GM23338 (cell line): ENCODE data around the gene CDC27.

Experiments
- CREB1 ChIP-seq: fragments of 250-450 bp; sonication (Bioruptor Pico); IDR thresholded peaks from 2 replicates; pipeline ENCODE4 v1.5.0; 2020; ENCODE audit warnings: low read depth, mild to moderate bottlenecking, moderate library complexity
- CTCF ChIP-seq, 2 experiments: fragments of 200-600 bp in 1 of 2; sonication (generic) in 1 of 2; conservative IDR thresholded peaks; 2 replicates each; pipeline versions ENCODE4 v1.5.1 to v1.6.1; 2016 to 2017; ENCODE audit warnings: antibody characterized with exemption in 2 of 2, low read depth in 2 of 2, mild to moderate bottlenecking in 2 of 2, moderate library complexity in 1 of 2
- ETS1 ChIP-seq: IDR thresholded peaks from 2 replicates; pipeline ENCODE4 v1.6.1; 2016; ENCODE audit warnings: antibody characterized with exemption
- EZH2 ChIP-seq: fragments of 200-600 bp; sonication (generic); IDR thresholded peaks from one replicate; pipeline ENCODE4 v1.8.0; 2017; ENCODE audit warnings: antibody characterized with exemption, mild to moderate bottlenecking, low read depth; ENCODE audit not compliant: unreplicated experiment
- EZH2phosphoT487 ChIP-seq: fragments of 200-600 bp; sonication (generic); IDR thresholded peaks from one replicate; pipeline ENCODE4 v1.8.1; 2018; ENCODE audit warnings: antibody characterized with exemption; ENCODE audit not compliant: unreplicated experiment
- JUNB ChIP-seq: IDR thresholded peaks from one replicate; pipeline ENCODE4 v1.6.1; 2016; ENCODE audit warnings: antibody characterized with exemption; ENCODE audit not compliant: unreplicated experiment
- NANOG ChIP-seq: IDR thresholded peaks from 2 replicates; pipeline ENCODE4 v1.6.1; 2016; ENCODE audit warnings: antibody characterized with exemption, borderline replicate concordance
- POLR2AphosphoS5 ChIP-seq: IDR thresholded peaks from 2 replicates; pipeline ENCODE4 v1.6.1; 2016; ENCODE audit warnings: antibody characterized with exemption, low read depth
- REST ChIP-seq: IDR thresholded peaks from one replicate; pipeline ENCODE4 v1.6.1; 2018; ENCODE audit warnings: antibody characterized with exemption; ENCODE audit not compliant: unreplicated experiment
- STAT1 ChIP-seq: IDR thresholded peaks from one replicate; pipeline ENCODE4 v1.6.1; 2016; ENCODE audit warnings: antibody characterized with exemption; ENCODE audit not compliant: unreplicated experiment
- ZNF114 ChIP-seq: fragments of 250-450 bp; sonication (Bioruptor Pico); IDR thresholded peaks from 2 replicates; pipeline ENCODE4 v1.5.0; 2020; ENCODE audit warnings: mild to moderate bottlenecking, moderate library complexity
- ZNF462 ChIP-seq: fragments of 250-450 bp; sonication (Bioruptor Pico); IDR thresholded peaks from 2 replicates; pipeline ENCODE4 v1.5.0; 2020; ENCODE audit warnings: mild to moderate bottlenecking, moderate library complexity

GRCh38 chr17:47078801-47079200 lies 110.3 kb downstream of the CDC27 start:
- no peak for TF ChIP-seq CREB1 (CRISPR knock-in tag)
- TF ChIP-seq CTCF (conservative IDR thresholded peaks at IDR 0.05; ENCODE audit: low read depth in 2 of 2) = no peak
- TF ChIP-seq EZH2 = no peak
- TF ChIP-seq REST = no peak
- TF ChIP-seq POLR2AphosphoS5 = no peak
- no peak for TF ChIP-seq EZH2phosphoT487
- no peak for TF ChIP-seq ZNF462 (CRISPR knock-in tag)
- TF ChIP-seq STAT1 = no peak
- TF ChIP-seq JUNB = no peak
- TF ChIP-seq ETS1 = no peak
- TF ChIP-seq ZNF114 (CRISPR knock-in tag) = no peak
- no peak for TF ChIP-seq NANOG
